T-helper 1 cell treated with Interleukin-12 subunit alpha and Interleukin-12 subunit beta and Interleukin-4 antibody, amounts not matched to agents 30 ng/mL and 1 ng/mL, for 36 hours (primary cell): ENCODE measurements around the gene TBC1D20. TPM values are rescaled to one million over a fixed set of nuclear protein-coding genes. Genes with fewer than 3 reads are reported as not detected.
"Not testable (repeated sequence)": the region's sequence is repeated elsewhere in the genome, so short reads cannot be mapped to it uniquely, and the experiment has no call there.

Source experiments
- intact Hi-C: fragments of 100-400 bp; cut with micrococcal nuclease; formaldehyde crosslinking; loops from one replicate; pipeline ENCODE4 v1.15.1; 2024
- total RNA-seq: library from RNA; stranded (reverse); gene quantifications from 2 replicates; pipeline ENCODE4 v1.2.3, GENCODE V29; 2022

The TBC1D20 gene
- total RNA-seq, 1 donor from 2014 or later, result 40.2 TPM

DNA sequence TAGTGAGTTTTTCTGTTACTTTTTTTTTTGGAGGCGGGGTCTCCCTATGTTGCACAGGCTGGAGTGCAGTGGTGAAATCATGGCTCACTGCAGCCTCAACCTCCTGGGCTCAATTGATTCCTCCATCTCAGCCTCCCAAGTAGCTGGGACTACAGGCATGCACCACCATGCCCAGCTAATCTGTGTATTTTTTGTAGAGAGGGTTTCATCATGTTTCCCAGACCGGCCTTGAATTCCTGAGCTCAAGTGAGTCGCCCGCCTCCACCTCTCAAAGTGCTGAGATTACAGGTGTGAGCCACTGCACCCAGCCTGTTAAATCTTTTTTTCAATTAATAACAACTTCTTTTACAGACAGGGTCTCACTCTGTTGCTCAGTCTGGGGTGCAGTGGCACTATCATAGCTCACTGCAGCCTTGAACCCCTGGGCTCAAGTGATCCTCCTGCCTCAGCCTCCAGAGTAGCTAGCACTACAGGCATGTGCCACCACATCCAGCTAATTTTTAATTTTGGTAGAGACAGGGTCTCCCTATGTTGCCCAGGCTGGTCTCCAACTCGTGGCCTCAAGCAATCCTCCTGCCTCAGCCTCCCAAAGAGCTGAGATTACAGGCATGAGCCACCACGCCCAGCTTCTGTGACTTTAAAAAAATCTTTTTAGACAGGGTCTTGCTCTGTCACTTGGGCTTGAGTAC, 14.4 kb upstream of the TBC1D20 start:
- intact Hi-C loops, result loop anchor here (10.0 kb wide), 1 partner anchor 168 kb away; no protein-coding TSS in a partner anchor

DNA sequence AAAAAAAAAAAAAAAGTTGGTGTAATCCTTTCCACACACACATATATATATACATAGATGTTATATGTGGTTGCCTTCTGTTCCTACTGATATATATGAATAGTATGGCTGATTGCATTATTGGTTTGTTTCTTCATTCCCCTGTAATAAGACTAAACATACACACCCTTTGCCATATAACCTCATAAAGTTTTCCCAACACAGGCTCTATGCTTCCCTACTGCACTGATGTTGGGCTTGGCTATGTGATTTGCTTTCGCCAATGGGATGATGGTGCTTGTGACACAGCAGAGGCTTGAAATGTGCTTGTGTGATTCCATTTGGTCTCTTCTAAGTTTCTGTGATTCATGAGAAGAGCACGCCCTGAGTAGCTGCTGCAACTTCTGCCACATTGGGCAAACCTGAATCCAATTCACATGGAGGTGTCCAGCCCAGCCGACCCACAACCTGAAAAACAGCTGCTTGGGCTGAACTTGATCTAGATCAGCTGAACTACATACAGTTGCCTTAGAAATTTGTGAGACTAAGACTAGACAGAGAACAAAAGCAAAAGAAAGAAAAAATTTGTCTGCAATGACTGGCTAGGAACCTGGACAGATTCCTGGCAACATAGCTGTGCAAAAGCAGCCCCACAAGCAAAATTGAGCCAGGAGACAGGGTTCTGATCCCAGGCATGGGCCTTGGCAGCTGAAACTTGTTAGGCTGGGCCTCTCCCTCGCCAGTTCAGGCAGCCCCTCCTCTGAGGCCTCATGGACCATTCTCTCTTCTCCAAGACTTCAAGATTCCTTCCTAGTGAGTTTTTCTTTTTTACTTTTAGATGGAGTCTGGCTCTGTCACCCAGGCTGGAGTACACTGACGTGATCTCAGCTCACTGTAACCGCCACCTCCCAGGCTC, 13.4 kb upstream of the TBC1D20 start:
- intact Hi-C loops, result loop anchor here (10.0 kb wide), 1 partner anchor 169 kb away; no protein-coding TSS in a partner anchor

DNA sequence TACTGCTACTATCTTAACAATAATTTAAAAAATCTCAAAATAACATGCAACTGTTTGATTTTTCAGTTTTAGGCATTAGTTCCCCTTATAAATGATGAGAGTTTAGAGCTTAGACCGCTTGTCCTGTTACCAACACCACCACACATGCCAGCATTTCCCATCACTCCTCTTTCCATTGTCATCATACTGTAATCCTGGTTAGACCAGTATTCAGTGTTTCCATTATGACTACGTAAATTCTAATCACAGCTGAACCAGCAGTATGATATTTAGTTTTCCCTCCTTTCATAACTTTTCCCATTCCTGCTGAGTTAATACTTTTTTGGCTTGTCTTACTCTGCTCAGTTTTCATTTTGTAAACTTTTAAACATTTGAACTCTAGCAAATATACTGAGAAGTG, 12.2 kb upstream of the TBC1D20 start:
- intact Hi-C loops, result loop anchor here (10.0 kb wide), 1 partner anchor 170 kb away; no protein-coding TSS in a partner anchor

DNA sequence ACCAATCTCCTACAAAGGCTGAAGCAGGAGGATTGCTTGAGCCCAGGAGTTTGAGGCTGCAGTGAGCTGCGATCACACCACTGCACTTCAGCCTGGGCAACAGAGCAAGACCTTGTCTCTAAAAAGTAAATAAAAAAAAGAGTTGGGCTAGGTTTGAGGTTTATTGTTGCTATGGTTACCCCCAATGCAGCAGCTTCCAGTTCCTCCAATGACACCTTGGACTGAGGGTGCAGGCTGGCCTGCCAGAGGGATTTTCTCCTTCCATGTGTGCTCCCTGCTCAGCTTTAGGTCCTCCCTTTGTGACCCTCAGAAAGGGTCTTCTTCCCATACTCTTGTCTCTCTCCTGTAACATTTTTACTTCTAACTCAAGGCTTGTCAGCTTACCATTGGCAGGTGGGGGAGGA, 10.6 kb upstream of the TBC1D20 start:
- intact Hi-C loops, result loop anchor here (10.0 kb wide), 1 partner anchor 172 kb away; no protein-coding TSS in a partner anchor

DNA sequence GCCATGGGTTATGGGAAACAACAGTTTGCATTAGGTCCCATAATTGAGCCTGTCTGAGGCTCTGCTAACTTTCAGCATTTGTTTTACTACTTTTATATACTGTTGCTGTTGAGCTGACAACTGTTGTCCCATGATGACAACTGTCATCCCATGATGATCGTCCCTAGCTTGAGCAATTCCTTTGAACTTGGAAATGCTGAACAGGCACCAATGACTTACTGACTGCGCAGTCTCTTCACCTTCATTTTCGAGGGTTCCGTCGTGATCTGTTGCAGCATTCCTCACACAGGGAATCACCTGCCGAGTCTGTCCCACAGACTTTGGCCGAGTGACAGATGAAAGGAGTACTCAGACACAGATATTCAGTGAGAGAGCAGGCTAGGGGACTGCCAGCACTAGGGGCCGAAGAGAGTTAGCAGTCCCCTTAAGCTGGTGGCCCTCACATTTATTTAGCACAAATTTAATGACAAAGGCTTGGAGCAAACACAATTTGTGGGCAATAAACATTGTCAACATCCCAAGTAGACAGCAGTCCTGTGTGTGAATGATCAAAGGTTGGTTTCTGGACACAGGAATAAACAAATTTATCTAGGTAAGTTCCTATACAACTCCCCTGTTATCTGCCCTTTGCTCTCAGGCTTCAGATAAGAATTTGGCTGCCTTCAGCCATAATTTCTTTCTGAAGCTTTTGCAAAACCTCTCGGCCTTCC, 10.0 kb upstream of the TBC1D20 start:
- intact Hi-C loops, result loop anchor here (10.0 kb wide), 1 partner anchor 173 kb away; no protein-coding TSS in a partner anchor

DNA sequence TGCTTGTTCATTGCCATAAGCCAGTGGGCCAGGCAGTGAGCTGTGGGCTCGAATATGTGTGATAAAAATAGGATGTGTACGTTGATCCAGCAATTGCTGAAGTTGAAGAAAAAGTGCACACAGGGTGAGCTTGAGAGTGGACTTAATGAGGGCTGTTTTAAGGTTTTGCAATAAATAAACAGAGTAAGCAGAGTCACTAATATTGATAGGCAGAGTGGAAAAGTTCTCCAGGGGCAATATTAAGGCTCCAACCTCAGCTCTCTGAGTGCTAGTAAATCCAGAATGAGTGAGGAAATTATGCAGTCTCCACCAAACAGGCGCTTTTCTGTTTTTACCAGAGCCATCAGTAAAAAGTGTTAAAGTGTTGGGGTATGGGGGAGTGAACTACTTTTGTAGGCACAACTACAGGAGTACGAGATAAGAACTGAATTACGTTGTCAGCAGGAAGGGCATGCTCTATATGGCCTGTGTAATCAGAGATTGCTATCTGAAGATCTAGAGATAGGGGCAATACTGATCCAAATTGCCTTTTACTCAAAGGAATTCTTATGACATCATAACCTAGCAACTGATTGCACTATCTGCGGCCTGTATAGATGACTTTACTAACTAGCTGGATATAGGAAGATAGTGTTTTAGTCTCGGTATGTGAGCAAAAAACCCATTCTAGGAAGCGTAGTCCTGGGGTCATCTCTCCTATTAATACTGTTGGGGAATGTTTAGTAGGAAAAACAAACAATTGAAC, 7.6 kb upstream of the TBC1D20 start:
- intact Hi-C loops, result loop anchor here (10.0 kb wide), 1 partner anchor 175 kb away; no protein-coding TSS in a partner anchor

DNA sequence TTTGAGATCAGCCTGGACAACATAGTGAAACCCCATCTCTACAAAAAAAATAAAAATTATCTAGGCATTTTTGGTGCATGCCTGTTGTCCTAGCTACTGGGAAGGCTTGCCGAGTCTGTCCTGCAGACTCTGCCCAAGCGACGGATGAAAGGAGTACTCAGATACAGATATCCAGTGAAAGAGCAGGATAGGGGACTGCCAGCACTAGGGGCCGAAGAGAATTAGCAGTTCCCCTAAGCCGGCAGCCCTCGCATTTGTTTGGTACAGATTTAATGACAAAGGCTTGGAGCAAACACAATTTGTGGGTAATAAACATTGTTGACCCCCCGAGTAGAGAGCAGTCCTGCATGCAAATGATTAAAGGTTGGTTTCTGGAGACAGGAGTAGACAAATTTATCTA, 5.4 kb upstream of the TBC1D20 start:
- intact Hi-C loops, result no loop called here

DNA sequence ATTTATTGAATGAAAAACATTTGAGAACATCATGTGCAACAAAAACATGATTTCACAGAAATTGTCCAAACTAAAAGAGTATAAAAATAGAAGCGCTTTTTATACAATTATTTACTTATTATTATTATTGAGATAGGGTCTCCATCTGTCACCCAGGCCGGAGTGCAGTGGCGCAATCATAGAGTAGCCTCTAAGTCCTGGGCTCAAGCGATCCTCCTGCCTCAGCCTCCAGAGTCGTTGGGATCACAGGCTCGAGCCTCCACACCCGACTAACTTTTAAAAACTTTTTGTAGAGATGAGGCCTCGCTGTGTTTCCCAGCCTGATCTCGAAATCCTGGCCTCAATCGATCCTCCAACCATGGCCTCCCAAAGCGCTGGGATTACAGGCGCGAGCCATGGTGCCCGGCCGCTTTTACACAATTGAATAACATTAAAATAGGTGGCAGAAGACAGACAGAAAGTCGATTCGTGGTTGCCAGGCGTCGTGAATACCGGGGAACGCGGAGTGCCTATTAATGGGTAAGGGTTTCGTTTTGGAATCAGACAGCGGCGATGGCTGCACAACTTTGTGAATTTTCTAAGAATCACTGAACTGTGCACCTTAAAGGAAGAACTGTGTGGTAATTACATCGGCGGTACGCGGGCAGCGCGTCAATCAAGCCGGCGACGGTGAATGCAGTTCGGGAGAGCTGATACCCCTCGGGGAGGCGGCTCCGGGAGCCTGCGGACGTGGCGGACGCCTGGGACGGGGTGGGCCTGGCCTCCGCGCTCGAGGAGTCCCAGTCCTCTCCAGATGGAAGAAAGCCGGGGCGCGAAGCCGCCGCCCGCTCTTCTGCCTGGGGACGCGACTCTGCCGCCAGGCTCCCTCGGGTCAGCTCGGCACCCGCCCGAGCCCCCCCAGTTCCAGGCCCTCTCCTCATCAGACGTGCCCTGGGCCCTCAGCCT, 807 bp downstream of the TBC1D20 start:
- intact Hi-C loops, result loop anchor here (1.0 kb wide), 9 partner anchors 18 to 134 kb away; partner anchors contain the start of genes CSNK2A1 and NRSN2

DNA sequence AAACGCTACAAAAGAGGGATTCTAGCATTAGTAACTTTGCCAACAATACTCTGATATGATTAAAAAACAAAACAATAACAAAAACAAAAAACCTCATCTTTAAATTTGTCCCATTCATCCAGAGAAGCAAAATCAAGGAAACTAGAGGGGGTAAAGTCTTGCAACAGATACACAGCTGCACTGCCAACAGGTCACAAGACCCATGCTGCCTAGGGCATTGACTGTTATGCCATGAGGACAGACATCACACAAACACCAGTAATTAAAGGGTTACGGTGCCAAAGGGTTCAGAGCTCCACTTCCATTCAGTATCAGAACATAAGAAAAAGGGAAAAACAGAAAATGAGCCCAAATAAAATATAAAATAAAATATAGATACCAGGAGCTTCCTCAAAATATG, 1.6 kb downstream of the TBC1D20 start:
- intact Hi-C loops, result loop anchor here (1.0 kb wide), 1 partner anchor 22 kb away; no protein-coding TSS in a partner anchor

DNA sequence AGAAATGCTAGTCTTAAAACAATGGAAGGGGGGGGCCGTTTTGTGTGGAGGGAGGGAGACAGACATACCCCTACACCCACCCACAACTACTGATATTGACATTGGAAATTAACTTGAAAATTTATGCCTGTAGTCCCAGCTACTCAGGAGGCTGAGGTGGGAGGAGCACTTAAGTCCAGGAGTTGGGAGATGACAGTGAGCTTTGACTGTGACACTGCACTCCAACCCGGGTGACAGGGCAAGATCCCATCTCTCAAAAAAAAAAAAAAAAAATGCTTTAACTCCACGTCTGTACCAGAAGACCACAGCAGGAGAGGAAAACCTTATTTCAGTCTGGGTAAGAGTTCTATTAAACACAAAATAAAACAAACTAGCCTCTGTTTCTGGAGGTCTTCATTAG, 2.2 kb downstream of the TBC1D20 start:
- intact Hi-C loops, result no loop called here

DNA sequence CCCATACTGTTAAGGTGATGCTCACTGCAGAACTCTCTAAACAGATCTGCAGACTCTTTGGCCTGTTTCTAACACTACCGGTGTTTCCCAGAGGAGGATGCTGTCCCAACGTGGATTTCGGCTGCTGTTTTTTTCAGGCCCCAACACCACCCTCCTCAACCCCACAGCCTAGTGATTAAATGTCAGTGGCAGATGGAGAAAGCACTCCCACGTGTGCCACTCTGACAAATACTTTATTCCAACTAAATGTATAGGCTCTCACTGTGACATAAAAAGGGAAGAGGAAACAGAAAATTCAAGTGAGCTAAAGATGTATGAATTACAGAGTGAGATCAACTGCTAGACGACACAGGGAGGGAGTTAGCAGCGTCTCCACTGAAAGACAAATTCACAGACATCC, 3.6 kb downstream of the TBC1D20 start:
- intact Hi-C loops, result no loop called here

DNA sequence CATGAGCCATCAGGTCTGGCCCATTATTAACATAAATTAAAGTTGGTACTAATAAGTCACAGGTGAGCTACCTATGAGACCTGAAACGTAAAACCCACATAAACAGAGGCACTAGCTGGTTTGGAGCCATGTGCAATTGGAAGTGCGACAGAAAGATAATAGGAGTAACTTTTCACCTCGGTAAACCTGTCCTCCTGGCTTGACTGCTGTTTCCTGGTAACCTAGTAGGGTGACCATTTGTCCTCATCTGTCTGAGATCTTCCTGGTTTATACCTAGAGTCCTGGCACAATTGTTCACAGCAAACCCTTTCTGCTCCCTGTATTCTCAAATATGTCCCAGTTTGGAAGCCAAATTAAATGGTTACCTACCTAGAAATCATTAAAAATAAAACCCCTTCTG, 7.4 kb downstream of the TBC1D20 start:
- intact Hi-C loops, result no loop called here

DNA sequence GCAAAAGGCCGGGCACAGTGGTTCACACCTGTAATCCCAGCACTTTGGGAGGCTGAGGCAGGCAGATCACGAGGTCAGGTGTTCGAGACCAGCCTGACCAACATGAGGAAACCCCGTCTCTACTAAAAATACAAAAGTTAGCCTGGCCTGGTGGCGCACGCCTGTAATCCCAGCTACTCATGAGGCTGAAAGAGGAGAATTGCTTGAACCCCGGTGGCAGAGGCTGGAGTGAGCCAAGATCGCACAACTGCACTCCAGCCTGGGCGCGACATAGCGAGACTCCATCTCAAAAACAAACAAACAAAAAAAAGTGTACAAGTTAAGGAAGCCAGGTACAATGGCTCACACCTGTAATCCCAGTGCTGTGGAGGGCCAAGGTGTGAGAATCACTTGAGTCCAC, 10.3 kb downstream of the TBC1D20 start:
- intact Hi-C loops, result not testable (repeated sequence)

DNA sequence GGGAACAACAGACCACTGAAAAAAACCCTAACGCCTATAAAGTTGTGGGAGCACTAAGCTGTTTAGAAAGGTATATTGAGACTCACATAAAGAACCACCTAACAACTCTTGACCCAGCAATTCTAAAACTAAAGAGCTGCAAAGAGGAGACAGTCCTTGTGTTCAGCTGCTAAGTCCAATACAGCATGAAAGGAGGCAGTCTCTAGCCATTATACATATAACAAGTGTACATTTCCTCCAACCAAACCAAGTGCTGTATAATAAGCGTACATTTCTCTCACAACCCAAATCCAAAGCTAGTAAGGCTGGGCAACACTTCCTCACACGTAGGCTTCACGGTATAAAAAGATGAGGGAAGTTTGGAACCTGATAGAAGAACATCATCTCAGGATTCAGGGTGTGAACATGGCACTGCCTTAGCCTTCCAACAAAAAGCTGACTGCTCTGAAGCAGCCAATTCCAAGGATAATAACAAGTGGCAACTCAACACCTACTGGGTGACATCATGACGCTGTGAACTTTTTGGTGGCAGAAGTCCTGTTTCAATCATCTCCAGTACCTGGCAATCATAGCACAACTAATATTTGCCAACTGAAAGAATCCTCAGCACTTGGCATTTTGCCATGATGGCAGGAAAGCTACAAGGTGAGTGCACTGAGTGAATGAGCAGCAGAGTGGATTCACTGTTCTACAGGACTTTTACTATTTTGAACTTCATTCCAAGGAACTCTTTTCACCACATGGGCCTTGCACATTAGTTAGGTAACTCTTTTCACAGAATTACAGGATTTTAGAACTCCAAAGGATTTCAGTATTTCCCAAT, 16.6 kb downstream of the TBC1D20 start:
- intact Hi-C loops, result no loop called here

DNA sequence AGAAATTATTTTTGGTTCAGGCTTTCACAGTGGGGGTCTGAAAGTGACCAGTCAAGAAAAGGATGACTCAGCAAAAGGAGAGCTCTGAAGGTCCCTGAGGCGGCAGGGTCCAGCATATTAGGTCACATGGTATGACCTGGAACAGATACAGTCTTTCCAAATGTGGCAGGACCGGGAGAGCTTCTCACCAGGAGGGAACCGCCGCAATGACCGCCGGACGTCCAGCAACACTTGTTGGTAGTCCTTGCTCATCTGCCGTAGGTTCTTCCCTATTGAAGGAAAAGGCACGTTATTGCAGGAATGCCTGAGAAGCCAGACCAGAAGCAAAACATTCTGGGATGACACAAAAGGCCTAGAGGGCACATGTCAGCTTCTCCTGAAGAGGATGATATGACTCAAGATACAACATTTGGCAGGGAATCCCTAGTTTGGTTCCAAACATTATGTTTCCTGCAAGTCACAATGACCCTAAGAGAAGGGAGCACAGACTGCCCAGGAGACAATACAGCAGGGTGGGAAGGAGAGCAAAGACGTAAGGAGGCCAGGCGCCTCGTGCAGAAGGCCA, 17.4 kb downstream of the TBC1D20 start:
- intact Hi-C loops, result no loop called here

DNA sequence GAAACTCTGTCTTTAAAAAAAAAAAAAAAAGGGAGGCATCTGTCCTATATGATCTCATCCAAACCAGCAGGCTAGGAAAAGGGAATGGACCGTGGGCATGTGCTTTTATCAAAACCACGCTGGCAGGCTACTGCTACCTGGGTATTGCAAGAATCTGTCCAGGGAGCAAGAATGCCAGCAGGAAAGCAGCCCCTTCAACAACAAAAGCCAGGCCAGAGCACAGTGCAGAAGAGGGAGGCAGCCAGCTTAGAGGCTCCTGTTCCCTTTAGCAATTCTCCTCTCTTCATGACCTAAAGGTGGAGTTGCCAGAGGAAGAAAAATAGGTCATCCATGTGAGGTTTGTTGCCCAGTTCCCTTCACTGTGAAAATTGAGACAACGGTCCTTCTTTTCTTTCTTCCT, 18.2 kb downstream of the TBC1D20 start:
- intact Hi-C loops, result no loop called here

DNA sequence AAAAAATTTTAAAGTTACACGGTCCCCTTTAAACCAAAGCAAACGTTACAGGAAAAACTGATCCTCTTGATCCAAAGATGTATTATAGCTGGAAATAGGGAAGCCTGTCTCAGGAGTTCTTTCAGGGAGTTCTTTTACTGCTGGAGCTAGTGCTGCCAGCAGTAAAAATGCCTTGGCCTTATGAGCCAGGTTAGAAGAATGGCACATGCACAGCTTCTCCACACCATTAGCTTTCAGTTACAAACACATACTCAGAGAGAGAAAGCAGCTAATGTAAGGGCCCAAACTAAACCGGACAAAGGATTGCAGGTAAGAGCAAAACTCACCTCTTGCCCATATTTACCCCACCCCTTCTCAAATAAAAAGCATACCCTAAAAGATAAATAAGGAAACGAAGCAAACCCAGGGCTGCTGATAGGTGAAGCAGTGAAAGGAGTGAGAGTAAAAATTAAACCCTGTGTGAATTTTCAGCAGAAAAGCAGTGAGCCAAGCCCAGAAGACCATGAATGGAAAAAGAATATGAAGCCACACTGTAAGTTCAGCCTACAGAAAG, 19.0 kb downstream of the TBC1D20 start:
- intact Hi-C loops, result no loop called here

DNA sequence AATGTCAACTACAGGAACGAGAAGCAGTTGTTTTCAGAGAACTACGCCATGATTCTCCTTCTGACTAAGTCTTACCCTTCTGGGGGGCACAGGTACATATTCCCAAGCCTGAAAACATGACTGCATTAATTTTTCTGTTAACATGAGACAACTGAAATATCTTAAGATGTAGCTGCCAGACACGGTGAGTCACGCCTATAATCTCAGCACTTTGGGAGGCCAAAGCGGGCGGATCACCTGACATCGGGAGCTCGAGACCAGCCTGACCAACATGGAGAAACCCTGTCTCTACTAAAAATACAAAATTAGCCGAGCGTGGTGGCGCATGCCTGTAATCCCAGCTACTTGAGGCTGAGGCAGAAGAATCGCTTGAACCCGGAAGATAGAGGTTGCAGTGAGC, 21.7 kb downstream of the TBC1D20 start:
- intact Hi-C loops, result no loop called here
